ENCODE measurements around the gene CCL3. TPM values are rescaled to one million over a fixed set of nuclear protein-coding genes. Genes with fewer than 3 reads are reported as not detected.

The CCL3 gene
- total and polyA plus RNA-seq, 9 donors, result 0.57 to 9.3 (median 3.3) TPM

DNA sequence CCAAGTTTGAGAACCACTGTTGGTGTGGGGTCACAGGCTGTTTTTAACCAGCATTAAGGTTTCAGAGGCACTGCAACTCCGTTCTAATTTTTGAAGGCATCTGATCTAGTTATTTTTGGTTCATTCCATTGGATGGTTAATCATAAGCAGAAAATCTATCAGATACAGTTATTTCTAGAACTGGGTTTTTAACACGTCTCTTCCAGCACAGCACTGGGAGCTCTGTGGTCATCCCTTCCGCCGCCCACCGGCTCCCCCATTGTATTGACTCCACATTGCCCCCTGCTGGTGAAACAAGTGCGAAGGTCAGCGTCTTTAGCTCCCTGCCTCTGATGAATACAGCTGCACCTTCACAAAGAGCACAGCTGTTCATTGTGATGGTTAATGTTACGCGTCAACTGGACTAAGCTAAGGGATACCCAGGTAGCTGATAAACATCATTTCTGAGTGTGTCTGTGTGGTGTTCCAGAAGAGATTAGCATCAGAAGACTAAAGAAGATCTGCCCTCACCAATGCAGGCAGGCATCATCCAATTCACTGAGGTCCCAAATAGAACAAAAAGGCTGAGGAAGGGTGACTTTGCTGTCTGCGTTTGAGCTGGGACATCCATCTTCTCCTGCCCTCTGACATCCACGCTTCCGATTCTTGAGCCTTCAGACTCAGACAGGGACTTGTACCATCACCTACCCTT lies 17.4 kb downstream of the CCL3 start:
- no peak overlapping the region for H3K4me3 ChIP-seq
- no peaks in the 10 kb centered on the region for H3K4me1 ChIP-seq (ENCODE audit: insufficient read depth)
- no peak overlapping the region for H3K27ac ChIP-seq
- no peaks in the 10 kb centered on the region for H3K36me3 ChIP-seq
- TF ChIP-seq, protein P1, sequence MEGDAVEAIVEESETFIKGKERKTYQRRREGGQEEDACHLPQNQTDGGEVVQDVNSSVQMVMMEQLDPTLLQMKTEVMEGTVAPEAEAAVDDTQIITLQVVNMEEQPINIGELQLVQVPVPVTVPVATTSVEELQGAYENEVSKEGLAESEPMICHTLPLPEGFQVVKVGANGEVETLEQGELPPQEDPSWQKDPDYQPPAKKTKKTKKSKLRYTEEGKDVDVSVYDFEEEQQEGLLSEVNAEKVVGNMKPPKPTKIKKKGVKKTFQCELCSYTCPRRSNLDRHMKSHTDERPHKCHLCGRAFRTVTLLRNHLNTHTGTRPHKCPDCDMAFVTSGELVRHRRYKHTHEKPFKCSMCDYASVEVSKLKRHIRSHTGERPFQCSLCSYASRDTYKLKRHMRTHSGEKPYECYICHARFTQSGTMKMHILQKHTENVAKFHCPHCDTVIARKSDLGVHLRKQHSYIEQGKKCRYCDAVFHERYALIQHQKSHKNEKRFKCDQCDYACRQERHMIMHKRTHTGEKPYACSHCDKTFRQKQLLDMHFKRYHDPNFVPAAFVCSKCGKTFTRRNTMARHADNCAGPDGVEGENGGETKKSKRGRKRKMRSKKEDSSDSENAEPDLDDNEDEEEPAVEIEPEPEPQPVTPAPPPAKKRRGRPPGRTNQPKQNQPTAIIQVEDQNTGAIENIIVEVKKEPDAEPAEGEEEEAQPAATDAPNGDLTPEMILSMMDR (IDR thresholded peaks at IDR 0.05), result no peak
- TF ChIP-seq POLR2A (IDR thresholded peaks at IDR 0.05), result no peak
- TF ChIP-seq EP300 (IDR thresholded peaks at IDR 0.05), result no peak
- no peaks in the 10 kb centered on the region for H3K9me3 ChIP-seq
- 33 to 41% (median 39%) methylated on average over 12 of the region's 12 CpGs for WGBS, 3 donors
- intact Hi-C loops (cut with DNase I), result no loop called here
- no peak for DNase-seq
- no peaks in the 10 kb centered on the region for H3K27me3 ChIP-seq

DNA sequence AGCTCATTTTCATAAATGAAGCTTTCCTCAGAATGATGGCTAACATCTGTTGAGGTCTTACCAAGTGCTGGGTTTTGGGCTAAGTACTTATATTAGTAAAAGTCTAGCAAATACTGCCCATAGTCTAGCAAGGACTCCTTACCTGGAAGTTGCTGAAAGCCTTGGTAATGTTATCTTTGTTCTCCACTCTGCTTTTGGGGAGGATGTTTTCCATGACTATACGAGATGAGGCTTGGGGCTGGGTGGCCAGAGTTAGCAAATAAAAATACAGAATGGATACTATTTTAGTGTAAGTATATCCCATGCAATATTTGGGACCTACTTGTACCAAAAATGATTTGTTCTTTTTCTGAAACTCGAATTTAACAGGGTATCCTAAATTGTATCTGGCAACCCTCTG lies 18.2 kb downstream of the CCL3 start:
- Histone ChIP-seq H3K4me3 (no peak overlapping the region), H3K27me3 (no peaks in the 10 kb centered on the region), H3K9me3 (no peaks in the 10 kb centered on the region), H3K27ac (no peak overlapping the region), H3K36me3 (no peaks in the 10 kb centered on the region), H3K4me1 (ENCODE audit: insufficient read depth) (no peaks in the 10 kb centered on the region)
- intact Hi-C loops (cut with DNase I), result no loop called here
- 35 to 53% (median 44%) methylated on average over 2 of the region's 2 CpGs for WGBS, 3 donors
- TF ChIP-seq EP300 (IDR thresholded peaks at IDR 0.05), result no peak
- no peak for TF ChIP-seq POLR2A (IDR thresholded peaks at IDR 0.05)
- TF ChIP-seq, protein P1 (IDR thresholded peaks at IDR 0.05), result no peak
- DNase-seq, result no peak

DNA sequence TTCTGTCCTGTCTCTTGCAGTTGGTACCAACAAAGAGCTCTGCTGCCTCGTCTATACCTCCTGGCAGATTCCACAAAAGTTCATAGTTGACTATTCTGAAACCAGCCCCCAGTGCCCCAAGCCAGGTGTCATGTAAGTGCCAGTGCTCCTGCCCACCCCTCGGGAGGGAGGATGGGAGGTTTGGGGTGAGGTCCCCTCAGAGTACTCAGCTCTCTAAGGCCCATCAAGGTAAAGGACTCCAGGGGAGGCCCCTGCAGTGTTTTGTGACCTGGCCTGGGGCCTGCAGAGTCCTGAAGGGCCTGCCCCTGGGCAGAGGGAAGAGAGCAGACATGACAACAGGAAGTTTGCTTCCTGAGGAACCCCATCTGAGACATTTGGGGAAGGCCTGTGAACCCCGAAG lies 19.5 kb downstream of the CCL3 start:
- TF ChIP-seq POLR2A (IDR thresholded peaks at IDR 0.05) (no peak), EP300 (IDR thresholded peaks at IDR 0.05) (no peak)
- TF ChIP-seq, protein P1 (IDR thresholded peaks at IDR 0.05), result no peak

DNA sequence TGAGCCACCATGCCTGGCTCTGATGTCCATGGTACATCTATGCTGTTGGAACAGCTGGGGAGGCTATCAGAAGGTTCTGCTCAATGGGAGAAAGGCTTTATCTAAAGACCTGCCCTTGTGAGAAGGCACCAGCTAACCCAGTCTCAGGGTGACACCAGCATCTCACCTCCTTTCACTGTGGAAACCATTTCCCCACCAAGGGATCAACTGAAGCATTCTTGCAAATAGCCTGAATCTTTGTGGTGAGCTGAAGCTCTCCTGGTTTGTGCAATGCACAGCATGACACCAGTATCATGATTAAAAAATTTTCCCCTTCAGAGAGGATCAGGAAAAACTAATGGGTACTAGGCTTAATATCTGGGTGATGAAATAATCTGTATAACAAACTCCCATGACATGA lies 20.8 kb downstream of the CCL3 start:
- no peaks in the 10 kb centered on the region for H3K9me3 ChIP-seq
- H3K27me3 ChIP-seq, result no peaks in the 10 kb centered on the region
- no peak overlapping the region for H3K27ac ChIP-seq
- TF ChIP-seq EP300 (IDR thresholded peaks at IDR 0.05) (no peak), POLR2A (IDR thresholded peaks at IDR 0.05) (no peak)
- TF ChIP-seq, protein P1 (IDR thresholded peaks at IDR 0.05), result no peak
- intact Hi-C loops (cut with DNase I), result loop anchor here in 1 of 4 donors (10.0 kb wide), 1 partner anchor 76 kb away; no protein-coding TSS in a partner anchor
- no peak for DNase-seq
- no peak overlapping the region for H3K4me3 ChIP-seq
- H3K36me3 ChIP-seq, result no peaks in the 10 kb centered on the region
- no peaks in the 10 kb centered on the region for H3K4me1 ChIP-seq (ENCODE audit: insufficient read depth)

More for the DNA sequence above, 19.5 kb downstream of the CCL3 start:
- no peaks in the 10 kb centered on the region for H3K9me3 ChIP-seq
- 67 to 77% (median 69%) methylated on average over 3 of the region's 3 CpGs for WGBS, 3 donors
- H3K4me3 ChIP-seq, result no peak overlapping the region
- DNase-seq, result no peak
- intact Hi-C loops (cut with DNase I), result no loop called here
- H3K36me3 ChIP-seq, result no peaks in the 10 kb centered on the region
- no peak overlapping the region for H3K27ac ChIP-seq
- H3K4me1 ChIP-seq (ENCODE audit: insufficient read depth), result no peaks in the 10 kb centered on the region
- no peaks in the 10 kb centered on the region for H3K27me3 ChIP-seq

Measured in ovary (tissue), 9 donors.